Measurements from ENCODE around the gene PCMT1.

DNA sequence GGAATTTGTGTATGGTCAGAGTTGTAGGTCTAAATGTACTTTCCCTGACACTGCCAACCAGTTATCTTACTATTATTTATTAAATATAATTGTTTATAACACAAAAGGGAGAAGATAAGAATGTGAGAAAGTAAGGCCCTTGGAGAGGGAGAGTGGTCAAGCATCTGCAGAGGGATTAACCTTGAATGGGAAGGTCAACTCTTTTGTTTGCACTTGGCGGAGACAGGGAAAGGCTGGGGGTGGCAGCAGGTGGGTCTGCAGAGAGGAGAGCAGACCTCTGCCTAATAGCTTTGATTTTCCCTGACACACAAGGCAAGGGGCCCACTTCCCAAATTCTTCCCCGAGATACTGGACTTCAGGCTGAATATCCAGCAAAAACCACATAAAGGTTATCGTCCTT lies 110.4 kb downstream of the PCMT1 start:
- TF ChIP-seq, protein P1, sequence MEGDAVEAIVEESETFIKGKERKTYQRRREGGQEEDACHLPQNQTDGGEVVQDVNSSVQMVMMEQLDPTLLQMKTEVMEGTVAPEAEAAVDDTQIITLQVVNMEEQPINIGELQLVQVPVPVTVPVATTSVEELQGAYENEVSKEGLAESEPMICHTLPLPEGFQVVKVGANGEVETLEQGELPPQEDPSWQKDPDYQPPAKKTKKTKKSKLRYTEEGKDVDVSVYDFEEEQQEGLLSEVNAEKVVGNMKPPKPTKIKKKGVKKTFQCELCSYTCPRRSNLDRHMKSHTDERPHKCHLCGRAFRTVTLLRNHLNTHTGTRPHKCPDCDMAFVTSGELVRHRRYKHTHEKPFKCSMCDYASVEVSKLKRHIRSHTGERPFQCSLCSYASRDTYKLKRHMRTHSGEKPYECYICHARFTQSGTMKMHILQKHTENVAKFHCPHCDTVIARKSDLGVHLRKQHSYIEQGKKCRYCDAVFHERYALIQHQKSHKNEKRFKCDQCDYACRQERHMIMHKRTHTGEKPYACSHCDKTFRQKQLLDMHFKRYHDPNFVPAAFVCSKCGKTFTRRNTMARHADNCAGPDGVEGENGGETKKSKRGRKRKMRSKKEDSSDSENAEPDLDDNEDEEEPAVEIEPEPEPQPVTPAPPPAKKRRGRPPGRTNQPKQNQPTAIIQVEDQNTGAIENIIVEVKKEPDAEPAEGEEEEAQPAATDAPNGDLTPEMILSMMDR (IDR thresholded peaks at IDR 0.05), result no peak
- TF ChIP-seq POLR2AphosphoS5 (IDR thresholded peaks at IDR 0.05; ENCODE audit: insufficient read depth in 1 of 2, low read depth in 1 of 2) (no peak), POLR2A (IDR thresholded peaks at IDR 0.05) (no peak)
